NK-92 (cell line): ENCODE results near the gene BCL2.

ENCODE experiments used
- DNase-seq: peaks from one replicate; lab custom pipeline; 2025; ENCODE audit not compliant: unreplicated experiment; lab: John Stamatoyannopoulos, UW

The BCL2 gene

GRCh38 chr18:63260380-63260754, 59.2 kb downstream of the BCL2 start:
- DNase-seq: no peak

GRCh38 chr18:63259567-63260379, 59.8 kb downstream of the BCL2 start:
- DNase-seq: no peak

- no peak for DNase-seq
Observed at GRCh38 chr18:63258749-63259566, 60.6 kb downstream of the BCL2 start.

- DNase-seq: no peak
Observed at GRCh38 chr18:63257453-63257852, 62.1 kb downstream of the BCL2 start.

GRCh38 chr18:63255435-63255834, 64.1 kb downstream of the BCL2 start:
- no peak for DNase-seq

GRCh38 chr18:63254716-63255399, 64.7 kb downstream of the BCL2 start:
- DNase-seq: no peak

- DNase-seq: no peak
Observed at GRCh38 chr18:63253428-63254372, 65.9 kb downstream of the BCL2 start.

GRCh38 chr18:63253014-63253413, 66.6 kb downstream of the BCL2 start:
- no peak for DNase-seq

GRCh38 chr18:63249771-63250170, 69.8 kb downstream of the BCL2 start:
- no peak for DNase-seq

GRCh38 chr18:63247926-63248325, 71.6 kb downstream of the BCL2 start:
- DNase-seq: no peak

GRCh38 chr18:63247506-63247905, 72.1 kb downstream of the BCL2 start:
- no peak for DNase-seq

GRCh38 chr18:63245600-63245999, 74.0 kb downstream of the BCL2 start:
- DNase-seq: no peak

GRCh38 chr18:63244607-63245006, 75.0 kb downstream of the BCL2 start:
- no peak for DNase-seq

GRCh38 chr18:63241760-63242159, 77.8 kb downstream of the BCL2 start:
- no peak for DNase-seq

GRCh38 chr18:63241317-63241712, 78.3 kb downstream of the BCL2 start:
- no peak for DNase-seq

- no peak for DNase-seq
Observed at GRCh38 chr18:63240531-63241316, 78.8 kb downstream of the BCL2 start.

- no peak for DNase-seq
Observed at GRCh38 chr18:63238693-63239075, 80.9 kb downstream of the BCL2 start.

GRCh38 chr18:63237881-63238692, 81.5 kb downstream of the BCL2 start:
- DNase-seq: no peak
